GM12892 (cell line): Measurements from ENCODE around the gene HS3ST2.

Experiments
- POLR2A ChIP-seq: IDR thresholded peaks from 2 replicates; pipeline ENCODE4 v1.6.1; 2011; ENCODE audit warnings: low read depth, low read length, control low read depth
- POLR2AphosphoS5 ChIP-seq: IDR thresholded peaks from 2 replicates; pipeline ENCODE4 v1.6.1; 2011; ENCODE audit warnings: low read depth, low read length, control low read depth
- TAF1 ChIP-seq: IDR thresholded peaks from 2 replicates; pipeline ENCODE4 v1.6.1; 2011; ENCODE audit warnings: low read depth, mild to moderate bottlenecking, control low read depth, low read length, borderline replicate concordance

DNA sequence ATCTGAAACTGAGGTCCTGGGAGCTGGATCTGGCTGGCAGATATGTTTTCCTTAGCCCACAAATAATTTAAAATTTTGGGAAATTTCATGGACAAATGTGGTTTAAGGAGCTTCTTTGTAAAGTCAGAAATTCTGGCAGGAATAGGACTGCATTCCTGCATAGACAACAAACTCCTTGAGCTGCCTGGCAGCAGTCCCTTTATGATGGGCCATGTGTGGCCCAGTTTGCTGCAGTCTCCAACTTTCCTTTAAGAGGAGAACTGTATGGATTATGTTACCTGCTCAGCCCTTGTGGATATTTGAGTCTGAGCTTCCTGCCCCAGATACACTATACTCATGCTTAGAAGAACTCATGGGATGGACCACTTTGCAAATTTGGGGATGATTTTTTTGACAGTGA, 48.5 kb upstream of the HS3ST2 start:
- TF ChIP-seq POLR2A: no peak
- no peak for TF ChIP-seq TAF1
- no peak for TF ChIP-seq POLR2AphosphoS5
